ENCODE data around the gene PJA2. TPM values are rescaled to one million over a fixed set of nuclear protein-coding genes. Genes with fewer than 3 reads are reported as not detected.

Gene PJA2
- total RNA-seq, 2 experiments from 2014 or later, result 66.1 to 67.1 TPM

- no peaks in the 10 kb centered on the region for H3K4me1 Mint-ChIP-seq
- H3K9me3 Mint-ChIP-seq, result no peaks in the 10 kb centered on the region
- H3K27ac Mint-ChIP-seq, result no peak overlapping the region
- POLR2A ChIA-PET, result no interaction called here
- CTCF ChIA-PET, result no interaction called here
- no peaks in the 10 kb centered on the region for H3K27me3 Mint-ChIP-seq
- DNase-seq, result no peak
- no peak overlapping the region for H3K4me3 Mint-ChIP-seq
- H3K36me3 Mint-ChIP-seq (ENCODE audit: low read depth), result peaks cover 28% of the 10 kb centered on the region
Measured at GRCh38 chr5:109354761-109355160, 55.0 kb downstream of the PJA2 start.

GRCh38 chr5:109351988-109352864 lies 57.5 kb downstream of the PJA2 start:
- Mint-ChIP-seq H3K4me3 (no peak overlapping the region), H3K36me3 (ENCODE audit: low read depth) (peaks cover 26% of the 10 kb centered on the region), H3K27ac (no peak overlapping the region), H3K4me1 (no peaks in the 10 kb centered on the region), H3K27me3 (no peaks in the 10 kb centered on the region), H3K9me3 (no peaks in the 10 kb centered on the region)
- ChIA-PET CTCF (no interaction called here), POLR2A (no interaction called here)
- no peak for DNase-seq

GRCh38 chr5:109350537-109351270 lies 59.1 kb downstream of the PJA2 start:
- CTCF ChIA-PET, result no interaction called here
- H3K27ac Mint-ChIP-seq, result no peak overlapping the region

GRCh38 chr5:109349388-109349787 lies 60.4 kb downstream of the PJA2 start:
- no peak overlapping the region for H3K27ac Mint-ChIP-seq
- no peak overlapping the region for H3K4me3 Mint-ChIP-seq
- H3K27me3 Mint-ChIP-seq, result no peaks in the 10 kb centered on the region
- no peak for DNase-seq
- H3K36me3 Mint-ChIP-seq (ENCODE audit: low read depth), result peaks cover 36% of the 10 kb centered on the region
- ChIA-PET CTCF (interaction anchor here (1.1 kb wide), 1 partner anchor 12 kb away, joined by 3 read pairs; no protein-coding TSS in a partner anchor), POLR2A (no interaction called here)
- H3K9me3 Mint-ChIP-seq, result no peaks in the 10 kb centered on the region
- peaks cover 2% of the 10 kb centered on the region for H3K4me1 Mint-ChIP-seq

More at GRCh38 chr5:109350537-109351270, 59.1 kb downstream of the PJA2 start:
- POLR2A ChIA-PET, result no interaction called here
- Mint-ChIP-seq H3K36me3 (ENCODE audit: low read depth) (peaks cover 29% of the 10 kb centered on the region), H3K4me1 (peaks cover 2% of the 10 kb centered on the region), H3K4me3 (no peak overlapping the region), H3K27me3 (no peaks in the 10 kb centered on the region), H3K9me3 (no peaks in the 10 kb centered on the region)
- no peak for DNase-seq

GRCh38 chr5:109347252-109347888 lies 62.4 kb downstream of the PJA2 start:
- ChIA-PET POLR2A (interaction anchor here (1.4 kb wide), 1 partner anchor 62 kb away, joined by 5 read pairs; the partner anchor contains the start of gene PJA2), CTCF (no interaction called here)
- H3K27ac Mint-ChIP-seq, result no peak overlapping the region
- H3K27me3 Mint-ChIP-seq, result no peaks in the 10 kb centered on the region
- no peak for DNase-seq
- no peak overlapping the region for H3K4me3 Mint-ChIP-seq
- no peaks in the 10 kb centered on the region for H3K9me3 Mint-ChIP-seq
- peaks cover 2% of the 10 kb centered on the region for H3K4me1 Mint-ChIP-seq
- H3K36me3 Mint-ChIP-seq (ENCODE audit: low read depth), result peaks cover 37% of the 10 kb centered on the region

- peaks cover 34% of the 10 kb centered on the region for H3K36me3 Mint-ChIP-seq (ENCODE audit: low read depth)
- ChIA-PET POLR2A (no interaction called here), CTCF (interaction anchor here (0.6 kb wide), 1 partner anchor 204 kb away, joined by 3 read pairs; no protein-coding TSS in a partner anchor)
- H3K27me3 Mint-ChIP-seq, result no peaks in the 10 kb centered on the region
- no peak overlapping the region for H3K27ac Mint-ChIP-seq
- peaks cover 2% of the 10 kb centered on the region for H3K4me1 Mint-ChIP-seq
- H3K9me3 Mint-ChIP-seq, result no peaks in the 10 kb centered on the region
- no peak overlapping the region for H3K4me3 Mint-ChIP-seq
- DNase-seq, result no peak
Measured at GRCh38 chr5:109345699-109346098, 64.1 kb downstream of the PJA2 start.

- Mint-ChIP-seq H3K36me3 (ENCODE audit: low read depth) (peaks cover 33% of the 10 kb centered on the region), H3K4me3 (no peak overlapping the region), H3K9me3 (no peaks in the 10 kb centered on the region), H3K27ac (no peak overlapping the region), H3K4me1 (no peaks in the 10 kb centered on the region), H3K27me3 (no peaks in the 10 kb centered on the region)
- ChIA-PET POLR2A (no interaction called here), CTCF (no interaction called here)
- DNase-seq, result no peak
Measured at GRCh38 chr5:109340351-109340750, 69.4 kb downstream of the PJA2 start.

GRCh38 chr5:109335114-109335513 lies 74.7 kb downstream of the PJA2 start:
- no peak overlapping the region for H3K27ac Mint-ChIP-seq
- H3K27me3 Mint-ChIP-seq, result no peaks in the 10 kb centered on the region
- no peaks in the 10 kb centered on the region for H3K4me1 Mint-ChIP-seq
- peaks cover 21% of the 10 kb centered on the region for H3K36me3 Mint-ChIP-seq (ENCODE audit: low read depth)
- no peak overlapping the region for H3K4me3 Mint-ChIP-seq
- POLR2A ChIA-PET, result no interaction called here
- no peaks in the 10 kb centered on the region for H3K9me3 Mint-ChIP-seq
- CTCF ChIA-PET, result interaction anchor here (0.6 kb wide), 1 partner anchor 8 kb away, joined by 5 read pairs; no protein-coding TSS in a partner anchor
- no peak for DNase-seq

GRCh38 chr5:109334056-109334455 lies 75.7 kb downstream of the PJA2 start:
- Mint-ChIP-seq H3K4me3 (no peak overlapping the region), H3K36me3 (ENCODE audit: low read depth) (peaks cover 18% of the 10 kb centered on the region), H3K9me3 (no peaks in the 10 kb centered on the region), H3K4me1 (no peaks in the 10 kb centered on the region), H3K27me3 (no peaks in the 10 kb centered on the region), H3K27ac (no peak overlapping the region)
- ChIA-PET CTCF (no interaction called here), POLR2A (no interaction called here)
- no peak for DNase-seq

- ChIA-PET CTCF (interaction anchor here (1.0 kb wide), 1 partner anchor 8 kb away, joined by 3 read pairs; no protein-coding TSS in a partner anchor), POLR2A (no interaction called here)
- Mint-ChIP-seq H3K27me3 (no peaks in the 10 kb centered on the region), H3K27ac (no peak overlapping the region), H3K36me3 (ENCODE audit: low read depth) (no peaks in the 10 kb centered on the region), H3K4me3 (no peak overlapping the region), H3K4me1 (no peaks in the 10 kb centered on the region), H3K9me3 (no peaks in the 10 kb centered on the region)
- no peak for DNase-seq
Measured at GRCh38 chr5:109329333-109330237, 80.2 kb downstream of the PJA2 start.

GRCh38 chr5:109328626-109329025 lies 81.1 kb downstream of the PJA2 start:
- Mint-ChIP-seq H3K9me3 (no peaks in the 10 kb centered on the region), H3K27ac (no peak overlapping the region), H3K4me1 (no peaks in the 10 kb centered on the region), H3K4me3 (no peak overlapping the region), H3K27me3 (no peaks in the 10 kb centered on the region), H3K36me3 (ENCODE audit: low read depth) (no peaks in the 10 kb centered on the region)
- ChIA-PET POLR2A (no interaction called here), CTCF (no interaction called here)
- no peak for DNase-seq

- no peaks in the 10 kb centered on the region for H3K4me1 Mint-ChIP-seq
- H3K9me3 Mint-ChIP-seq, result no peaks in the 10 kb centered on the region
- POLR2A ChIA-PET, result interaction anchor here (1.1 kb wide), 1 partner anchor 82 kb away, joined by 4 read pairs; the partner anchor contains the start of gene PJA2
- no peak for DNase-seq
- H3K27ac Mint-ChIP-seq, result no peak overlapping the region
- H3K27me3 Mint-ChIP-seq, result no peaks in the 10 kb centered on the region
- no peaks in the 10 kb centered on the region for H3K36me3 Mint-ChIP-seq (ENCODE audit: low read depth)
- CTCF ChIA-PET, result no interaction called here
- no peak overlapping the region for H3K4me3 Mint-ChIP-seq
Measured at GRCh38 chr5:109327570-109327969, 82.2 kb downstream of the PJA2 start.

All from activated CD4-positive, alpha-beta memory T cell treated with anti-CD3 and anti-CD28 coated beads, Interleukin-2, amount 10 ng/mL, durations not matched to agents 7 days and 5 days (primary cell).